GM12865 (cell line): ENCODE measurements around the gene PTPRN2.

Experiments
- DNase-seq: peaks from one replicate; pipeline ENCODE4 v3.0.0; 2010; ENCODE audit warnings: low read depth
- H3K4me3 ChIP-seq: 2 replicates; pipeline ENCODE4 v1.5.1; 2011; ENCODE audit warnings: mild to moderate bottlenecking, low read depth, low read length, control low read depth
- CTCF ChIP-seq: IDR thresholded peaks from 2 replicates; pipeline ENCODE4 v1.5.1; 2011; ENCODE audit warnings: low read length, control low read depth, low read depth, inconsistent platforms; ENCODE audit not compliant: insufficient read depth; ENCODE audit errors: missing control alignments

PTPRN2 gene

GRCh38 chr7:157540606-157541294 lies 1046.9 kb downstream of the PTPRN2 start:
- no peak for DNase-seq
- no peak overlapping the region for H3K4me3 ChIP-seq
- TF ChIP-seq CTCF: no peak

- DNase-seq: no peak
- no peak for TF ChIP-seq CTCF
Measured at GRCh38 chr7:157540020-157540419, 1047.6 kb downstream of the PTPRN2 start.

GRCh38 chr7:157539521-157539920 lies 1048.1 kb downstream of the PTPRN2 start:
- TF ChIP-seq CTCF: no peak
- no peak overlapping the region for H3K4me3 ChIP-seq
- no peak for DNase-seq

More at GRCh38 chr7:157540020-157540419, 1047.6 kb downstream of the PTPRN2 start:
- H3K4me3 ChIP-seq: no peak overlapping the region

- no peak for DNase-seq
- TF ChIP-seq CTCF: no peak
- H3K4me3 ChIP-seq: no peak overlapping the region
Measured at GRCh38 chr7:157538735-157539134, 1048.9 kb downstream of the PTPRN2 start.

- no peak overlapping the region for H3K4me3 ChIP-seq
- no peak for DNase-seq
- no peak for TF ChIP-seq CTCF
Measured at GRCh38 chr7:157538321-157538720, 1049.3 kb downstream of the PTPRN2 start.

GRCh38 chr7:157537056-157537455 lies 1050.6 kb downstream of the PTPRN2 start:
- TF ChIP-seq CTCF: no peak
- no peak for DNase-seq
- H3K4me3 ChIP-seq: no peak overlapping the region

- TF ChIP-seq CTCF: no peak
- no peak for DNase-seq
- H3K4me3 ChIP-seq: no peak overlapping the region
Measured at GRCh38 chr7:157532068-157532467, 1055.6 kb downstream of the PTPRN2 start.
